MCF 10A (cell line): ENCODE results near the gene TAGLN3. TPM values are rescaled to one million over a fixed set of nuclear protein-coding genes. Genes with fewer than 3 reads are reported as not detected.

Experiments
- BruUV-seq: library from RNA; stranded (reverse); fragments of 400-500 nt; replicated peaks from 2 replicates; lab custom pipeline; 2021; lab: Mats Ljungman, UMichigan
- CTCF ChIA-PET: fragments of 300-600 bp; sonication (Branson Sonifier 250); formaldehyde crosslinking; extraction: SDS; loops from one replicate; lab custom pipeline; 2021; ENCODE audit warnings: antibody characterized with exemption, inconsistent platforms; lab: Yijun Ruan, JAX
- POLR2A ChIA-PET: fragments of 300-600, 350-650 bp; sonication (Branson Sonifier 250); formaldehyde crosslinking; extraction: SDS; loops from one replicate; lab custom pipeline; 2020; ENCODE audit warnings: antibody characterized with exemption, inconsistent platforms; lab: Yijun Ruan, JAX
- DNase-seq: peaks from one replicate; pipeline ENCODE4 v3.0.0-alpha.2; 2018; ENCODE audit not compliant: unreplicated experiment
- H3K27ac Mint-ChIP-seq: one replicate; pipeline ENCODE4 v1.8.0; 2022; ENCODE audit warnings: mild to moderate bottlenecking, low read depth, mixed read lengths; ENCODE audit not compliant: unreplicated experiment
- H3K27me3 Mint-ChIP-seq: one replicate; pipeline ENCODE4 v1.8.0; 2022; ENCODE audit warnings: mixed read lengths; ENCODE audit not compliant: insufficient read depth, unreplicated experiment
- H3K36me3 Mint-ChIP-seq: one replicate; pipeline ENCODE4 v1.8.0; 2022; ENCODE audit warnings: mild to moderate bottlenecking, moderate library complexity, mixed read lengths; ENCODE audit not compliant: insufficient read depth, unreplicated experiment
- H3K4me1 Mint-ChIP-seq: one replicate; pipeline ENCODE4 v1.8.0; 2022; ENCODE audit warnings: mixed read lengths; ENCODE audit not compliant: insufficient read depth, unreplicated experiment
- H3K4me3 Mint-ChIP-seq: one replicate; pipeline ENCODE4 v1.8.0; 2022; ENCODE audit warnings: mild to moderate bottlenecking, moderate library complexity, mixed read lengths; ENCODE audit not compliant: unreplicated experiment
- H3K9me3 Mint-ChIP-seq: one replicate; pipeline ENCODE4 v1.8.0; 2022; ENCODE audit warnings: mixed read lengths; ENCODE audit not compliant: unreplicated experiment
- CTCF ChIP-seq: fragments of 200-600 bp; IDR thresholded peaks from one replicate; pipeline ENCODE4 v1.8.0; 2022; ENCODE audit warnings: antibody characterized with exemption, mild to moderate bottlenecking; ENCODE audit not compliant: unreplicated experiment
- intact Hi-C: fragments of 100-400 bp; cut with micrococcal nuclease; formaldehyde crosslinking; loops from 2 replicates; pipeline ENCODE4 v1.14.1; 2022
- total RNA-seq: library from RNA; stranded (reverse); gene quantifications from 2 replicates; pipeline ENCODE4 v1.2.3, GENCODE V29; 2022

Gene TAGLN3
- total RNA-seq, 1 experiment from 2014 or later, result not detected

DNA sequence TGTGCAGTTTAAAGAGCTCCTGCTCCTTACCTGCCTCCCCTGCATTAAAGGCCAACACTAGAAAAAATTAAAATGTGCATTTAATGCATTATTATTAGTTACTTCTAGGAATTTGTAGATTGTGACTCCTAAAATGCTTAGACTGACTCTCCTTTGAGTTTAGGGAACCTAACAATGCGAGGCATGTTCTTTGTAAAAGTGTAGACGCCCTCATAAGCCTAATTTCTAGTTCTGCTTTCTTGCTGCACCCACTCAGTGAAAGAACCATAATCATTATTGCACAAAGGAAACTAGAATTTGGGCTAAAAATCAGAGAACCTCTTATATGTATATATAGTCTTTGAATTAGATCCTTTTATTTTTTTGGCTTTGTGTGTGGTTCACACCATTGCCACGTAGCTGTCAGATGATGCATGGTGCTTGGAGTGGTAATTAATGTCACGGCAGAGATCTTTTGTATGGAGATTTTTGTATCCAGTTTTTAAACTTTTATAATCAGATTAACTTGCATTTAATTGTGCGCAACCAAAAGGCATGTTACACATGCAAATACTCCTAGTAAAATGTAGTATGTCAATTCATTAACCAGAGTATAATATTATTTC, 19.2 kb upstream of the TAGLN3 start:
- no peak for TF ChIP-seq CTCF
- no peaks in the 10 kb centered on the region for H3K9me3 Mint-ChIP-seq
- H3K36me3 Mint-ChIP-seq, result peaks cover 38% of the 10 kb centered on the region
- intact Hi-C loops, result no loop called here
- H3K4me1 Mint-ChIP-seq, result peaks cover 7% of the 10 kb centered on the region
- peak overlapping the region; percentile 85 for H3K4me3 Mint-ChIP-seq
- DNase-seq, result peak; percentile 34
- H3K27me3 Mint-ChIP-seq, result no peaks in the 10 kb centered on the region
- CTCF ChIA-PET, result interaction anchor here (0.7 to 3.7 kb wide), 9 partner anchors 10 to 402 kb away, joined by 3 to 29 read pairs (median 4); no protein-coding TSS in a partner anchor
- TSS peak; percentile 18 for BruUV-seq
- POLR2A ChIA-PET, result interaction anchor here (0.6 to 3.3 kb wide), 37 partner anchors 9 to 406 kb away, joined by 3 to 22 read pairs (median 4); partner anchors contain the start of genes PHLDB2 and ZBED2
- peak overlapping the region; percentile 66 for H3K27ac Mint-ChIP-seq

GRCh38 chr3:111980716-111981456, 17.8 kb upstream of the TAGLN3 start:
- ChIA-PET CTCF (interaction anchor here (0.6 to 3.7 kb wide), 6 partner anchors 9 to 110 kb away, joined by 3 to 21 read pairs (median 6); no protein-coding TSS in a partner anchor), POLR2A (interaction anchor here (0.9 to 1.0 kb wide), 2 partner anchors 20 to 34 kb away, joined by 3 read pairs; no protein-coding TSS in a partner anchor)
- BruUV-seq, result no TSS peak
- Mint-ChIP-seq H3K4me3 (no peak overlapping the region), H3K27me3 (no peaks in the 10 kb centered on the region), H3K9me3 (no peaks in the 10 kb centered on the region), H3K4me1 (peaks cover 21% of the 10 kb centered on the region), H3K36me3 (peaks cover 26% of the 10 kb centered on the region), H3K27ac (no peak overlapping the region)
- TF ChIP-seq CTCF, result no peak
- no peak for DNase-seq
- intact Hi-C loops, result no loop called here

GRCh38 chr3:111981457-111981763, 17.3 kb upstream of the TAGLN3 start:
- Mint-ChIP-seq H3K27me3 (no peaks in the 10 kb centered on the region), H3K36me3 (peaks cover 20% of the 10 kb centered on the region), H3K4me3 (no peak overlapping the region), H3K27ac (no peak overlapping the region), H3K9me3 (no peaks in the 10 kb centered on the region), H3K4me1 (peaks cover 23% of the 10 kb centered on the region)
- CTCF ChIA-PET, result interaction anchor here (1.3 to 3.7 kb wide), 3 partner anchors 8 to 62 kb away, joined by 7 to 21 read pairs (median 7); no protein-coding TSS in a partner anchor
- TF ChIP-seq CTCF, result no peak
- intact Hi-C loops, result no loop called here
- BruUV-seq, result no TSS peak
- POLR2A ChIA-PET, result interaction anchor here (0.7 kb wide), 1 partner anchor 149 kb away, joined by 4 read pairs; no protein-coding TSS in a partner anchor
- DNase-seq, result no peak

DNA sequence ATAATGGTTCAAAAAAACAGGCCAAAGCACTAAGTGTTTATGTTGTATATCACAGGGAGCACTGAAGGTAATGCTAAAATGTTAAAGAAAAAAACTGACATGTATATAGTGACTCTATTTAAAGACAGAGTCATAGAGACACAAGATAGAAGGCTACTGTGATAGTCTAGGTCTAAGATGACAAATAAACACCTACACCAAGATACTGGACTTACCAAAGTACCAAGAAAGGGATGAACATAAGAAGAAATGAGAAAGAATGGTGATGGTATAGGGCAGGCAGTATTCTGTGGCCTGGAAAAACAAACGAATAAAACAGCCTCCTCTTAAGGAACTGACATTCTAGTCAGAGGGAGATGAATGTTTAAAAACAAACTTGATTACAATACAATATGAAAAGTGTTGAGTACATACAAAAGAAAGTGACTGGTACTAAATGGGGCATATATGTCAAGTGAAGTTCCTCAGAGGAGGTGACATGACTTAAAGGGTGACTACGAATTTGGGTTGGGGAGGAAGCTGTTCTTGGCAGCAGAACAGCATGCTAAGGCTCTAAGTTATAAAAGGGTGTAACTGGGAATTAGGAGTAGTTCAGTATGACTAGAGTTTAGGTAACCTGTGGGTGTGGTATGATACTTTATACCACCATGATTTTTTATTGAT, 14.0 kb upstream of the TAGLN3 start:
- ChIA-PET POLR2A (no interaction called here), CTCF (interaction anchor here (2.8 kb wide), 1 partner anchor 59 kb away, joined by 22 read pairs; no protein-coding TSS in a partner anchor)
- BruUV-seq, result no TSS peak
- no peaks in the 10 kb centered on the region for H3K27me3 Mint-ChIP-seq
- no peak for TF ChIP-seq CTCF
- H3K4me1 Mint-ChIP-seq, result peaks cover 29% of the 10 kb centered on the region
- H3K27ac Mint-ChIP-seq, result no peak overlapping the region
- DNase-seq, result no peak
- no peaks in the 10 kb centered on the region for H3K9me3 Mint-ChIP-seq
- H3K4me3 Mint-ChIP-seq, result no peak overlapping the region
- intact Hi-C loops, result no loop called here
- H3K36me3 Mint-ChIP-seq, result peaks cover 29% of the 10 kb centered on the region
